K562 treated with DMSO at 1 percent for 12 hours (cell line): ENCODE results near the gene TRIM69. TPM values are rescaled to one million over a fixed set of nuclear protein-coding genes. Genes with fewer than 3 reads are reported as not detected.

ENCODE experiments used
- total RNA-seq: library from RNA; unstranded; fragments of 300-600 nt; gene quantifications from 2 replicates; pipeline ENCODE4 v1.2.3, GENCODE V29; 2022; ENCODE audit not compliant: insufficient read depth

Gene TRIM69, protein sequence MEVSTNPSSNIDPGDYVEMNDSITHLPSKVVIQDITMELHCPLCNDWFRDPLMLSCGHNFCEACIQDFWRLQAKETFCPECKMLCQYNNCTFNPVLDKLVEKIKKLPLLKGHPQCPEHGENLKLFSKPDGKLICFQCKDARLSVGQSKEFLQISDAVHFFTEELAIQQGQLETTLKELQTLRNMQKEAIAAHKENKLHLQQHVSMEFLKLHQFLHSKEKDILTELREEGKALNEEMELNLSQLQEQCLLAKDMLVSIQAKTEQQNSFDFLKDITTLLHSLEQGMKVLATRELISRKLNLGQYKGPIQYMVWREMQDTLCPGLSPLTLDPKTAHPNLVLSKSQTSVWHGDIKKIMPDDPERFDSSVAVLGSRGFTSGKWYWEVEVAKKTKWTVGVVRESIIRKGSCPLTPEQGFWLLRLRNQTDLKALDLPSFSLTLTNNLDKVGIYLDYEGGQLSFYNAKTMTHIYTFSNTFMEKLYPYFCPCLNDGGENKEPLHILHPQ
- 5.4 and 6.4 TPM in 2 replicates for total RNA-seq

GRCh38 chr15:44736181-44736765 is at the start of gene TRIM69:
Gene TRIM69 (plus strand): TSS chr15:44736528. CDS start chr15:44736705, 177 bp downstream.

GRCh38 chr15:44711096-44711742 is 25.1 kb upstream of the TRIM69 start, which contains the start of the genes B2M and PATL2:
Gene B2M (plus strand): TSS chr15:44711517. CDS start chr15:44711547, 30 bp downstream.
Gene PATL2 (minus strand): TSS chr15:44711323. CDS start chr15:44676490, 34,833 bp downstream.

Other genes starting within 250 kb of the TRIM69 start
- 45.6 and 83.2 TPM in 2 replicates for gene EIF3J, start 199.4 kb upstream of the TRIM69 start, total RNA-seq
- 33.2 and 51.5 TPM in 2 replicates for gene SPG11, start 72.9 kb upstream of the TRIM69 start, total RNA-seq
- 1.2 TPM in 1 of 2 replicates, not detected in the other for gene PATL2, start 25.2 kb upstream of the TRIM69 start, total RNA-seq
- gene B2M, start 25.0 kb upstream of the TRIM69 start, total RNA-seq, result 1,238 and 1,537 TPM in 2 replicates
- not detected in 2 replicates for gene TERB2, start 220.2 kb downstream of the TRIM69 start, total RNA-seq